Astrocyte (in vitro differentiated cells and primary cell): Measurements from ENCODE around the gene KANK2. TPM values are rescaled to one million over a fixed set of nuclear protein-coding genes. Genes with fewer than 3 reads are reported as not detected.

Experiments used
- DNase-seq: peaks from one replicate; pipeline ENCODE4 v3.0.0-alpha.2; 2010; ENCODE audit warnings: low read depth
- FAIRE-seq: peaks from 2 replicates; lab custom pipeline; 2011; peaks lifted over from hg19 to GRCh38; lab: Jason Lieb, UNC
- H2AFZ ChIP-seq: 2 replicates; pipeline ENCODE4 v1.6.0; 2012; ENCODE audit warnings: low read depth, low read length, inconsistent platforms
- H3K27ac ChIP-seq: 2 replicates; pipeline ENCODE4 v1.5.1; 2011; ENCODE audit warnings: low read depth, low read length, inconsistent platforms
- H3K27me3 ChIP-seq: 2 replicates; pipeline ENCODE4 v1.6.0; 2011; ENCODE audit warnings: low read length, inconsistent platforms; ENCODE audit not compliant: insufficient read depth
- H3K36me3 ChIP-seq: 2 replicates; pipeline ENCODE4 v1.5.1; 2011; ENCODE audit warnings: low read length, inconsistent platforms; ENCODE audit not compliant: insufficient read depth
- H3K4me1 ChIP-seq: 2 replicates; pipeline ENCODE4 v1.5.1; 2011; ENCODE audit warnings: low read length, inconsistent platforms; ENCODE audit not compliant: insufficient read depth
- H3K4me2 ChIP-seq: 2 replicates; pipeline ENCODE4 v1.6.0; 2012; ENCODE audit warnings: low read length, inconsistent platforms
- H3K4me3 ChIP-seq: 2 replicates; pipeline ENCODE4 v1.5.1; 2011; ENCODE audit warnings: low read depth, mild to moderate bottlenecking, low read length, inconsistent platforms; ENCODE audit not compliant: insufficient read depth
- H3K79me2 ChIP-seq: 2 replicates; pipeline ENCODE4 v1.6.0; 2012; ENCODE audit warnings: mild to moderate bottlenecking, low read length, inconsistent platforms; ENCODE audit not compliant: insufficient read depth
- H3K9ac ChIP-seq: 2 replicates; pipeline ENCODE4 v1.6.0; 2012; ENCODE audit warnings: mild to moderate bottlenecking, low read length, inconsistent platforms
- H3K9me3 ChIP-seq: 2 replicates; pipeline ENCODE4 v1.5.1; 2012; ENCODE audit warnings: low read depth, mild to moderate bottlenecking, low read length, inconsistent platforms; ENCODE audit not compliant: insufficient read depth
- H4K20me1 ChIP-seq: 2 replicates; pipeline ENCODE4 v1.6.0; 2012; ENCODE audit warnings: low read length, inconsistent platforms; ENCODE audit not compliant: insufficient read depth
- H3K27ac Mint-ChIP-seq: one replicate; pipeline ENCODE4 v1.8.0; 2021; ENCODE audit warnings: mild to moderate bottlenecking, mixed read lengths; ENCODE audit not compliant: unreplicated experiment
- H3K27me3 Mint-ChIP-seq: one replicate; pipeline ENCODE4 v1.8.0; 2021; ENCODE audit warnings: low read depth, mixed read lengths; ENCODE audit not compliant: unreplicated experiment
- H3K36me3 Mint-ChIP-seq: one replicate; pipeline ENCODE4 v1.8.0; 2021; ENCODE audit warnings: low read depth, mixed read lengths; ENCODE audit not compliant: unreplicated experiment
- H3K4me1 Mint-ChIP-seq: one replicate; pipeline ENCODE4 v1.8.0; 2021; ENCODE audit warnings: low read depth, mixed read lengths; ENCODE audit not compliant: unreplicated experiment
- H3K4me3 Mint-ChIP-seq: one replicate; pipeline ENCODE4 v1.8.0; 2021; ENCODE audit warnings: mild to moderate bottlenecking, moderate library complexity, mixed read lengths; ENCODE audit not compliant: unreplicated experiment
- H3K9me3 Mint-ChIP-seq: one replicate; pipeline ENCODE4 v1.8.0; 2021; ENCODE audit warnings: mild to moderate bottlenecking, mixed read lengths; ENCODE audit not compliant: unreplicated experiment
- CTCF ChIP-seq: IDR thresholded peaks from 2 replicates; pipeline ENCODE4 v1.5.1; 2011; ENCODE audit warnings: low read depth, mild to moderate bottlenecking, inconsistent platforms, low read length, moderate library complexity; ENCODE audit not compliant: insufficient read depth
- EZH2 ChIP-seq: IDR thresholded peaks from 2 replicates; pipeline ENCODE4 v1.6.1; 2012; ENCODE audit warnings: mild to moderate bottlenecking, low read length, inconsistent platforms; ENCODE audit not compliant: insufficient read depth
- total RNA-seq: library from RNA; stranded (reverse); gene quantifications from 2 replicates; pipeline ENCODE4 v1.2.1, GENCODE V29; 2021

The KANK2 gene
- total RNA-seq, 1 donor from 2014 or later = 50.3 TPM

GRCh38 chr19:11239377-11240000 lies 42.1 kb upstream of the KANK2 start, which contains the start of gene ANGPTL8:
ANGPTL8 (plus strand) TSS chr19:11239619; CDS start chr19:11239638, 19 bp downstream.
- H3K27me3 Mint-ChIP-seq = no peaks in the 10 kb centered on the region
- no peak for FAIRE-seq

GRCh38 chr19:11238781-11239376 lies 41.5 kb upstream of the KANK2 start:
- Histone ChIP-seq H3K9ac (no peak overlapping the region), H3K9me3 (no peaks in the 10 kb centered on the region), H3K4me2 (no peak overlapping the region), H3K79me2 (no peaks in the 10 kb centered on the region), H3K4me1 (peaks cover 4% of the 10 kb centered on the region), H3K27me3 (no peaks in the 10 kb centered on the region), H2AFZ (no peak overlapping the region), H3K4me3 (no peak overlapping the region), H4K20me1 (no peaks in the 10 kb centered on the region), H3K36me3 (no peaks in the 10 kb centered on the region), H3K27ac (no peak overlapping the region)
- TF ChIP-seq CTCF = no peak
- Mint-ChIP-seq H3K4me1 (no peaks in the 10 kb centered on the region), H3K27me3 (no peaks in the 10 kb centered on the region), H3K9me3 (no peaks in the 10 kb centered on the region), H3K27ac (no peak overlapping the region), H3K36me3 (peaks cover 26% of the 10 kb centered on the region), H3K4me3 (no peak overlapping the region)
- DNase-seq = no peak
- FAIRE-seq = no peak

More at GRCh38 chr19:11239377-11240000, 42.1 kb upstream of the KANK2 start, which contains the start of gene ANGPTL8:
- H3K4me1 ChIP-seq = peaks cover 4% of the 10 kb centered on the region
- Mint-ChIP-seq H3K9me3 (no peaks in the 10 kb centered on the region), H3K4me1 (no peaks in the 10 kb centered on the region), H3K4me3 (no peak within 1 kb of the TSS), H3K36me3 (peaks cover 23% of the 10 kb centered on the region), H3K27ac (no peak within 1 kb of the TSS)
- no peaks in the 10 kb centered on the region for H4K20me1 ChIP-seq
- no peak within 1 kb of the TSS for H3K27ac ChIP-seq
- no peaks in the 10 kb centered on the region for H3K9me3 ChIP-seq
- no peaks in the 10 kb centered on the region for H3K79me2 ChIP-seq
- no peak within 1 kb of the TSS for H2AFZ ChIP-seq
- no peaks in the 10 kb centered on the region for H3K36me3 ChIP-seq
- H3K27me3 ChIP-seq = no peaks in the 10 kb centered on the region
- H3K4me3 ChIP-seq = no peak within 1 kb of the TSS
- no peak within 1 kb of the TSS for H3K4me2 ChIP-seq
- TF ChIP-seq EZH2 (no peak), CTCF (no peak)
- no peak within 1 kb of the TSS for H3K9ac ChIP-seq
- DNase-seq = no peak

GRCh38 chr19:11238041-11238440 lies 40.7 kb upstream of the KANK2 start:
- no peaks in the 10 kb centered on the region for H3K79me2 ChIP-seq
- Mint-ChIP-seq H3K36me3 (peaks cover 26% of the 10 kb centered on the region), H3K4me1 (no peaks in the 10 kb centered on the region), H3K27ac (no peak overlapping the region), H3K4me3 (no peak overlapping the region), H3K9me3 (no peaks in the 10 kb centered on the region), H3K27me3 (no peaks in the 10 kb centered on the region)
- H3K27me3 ChIP-seq = no peaks in the 10 kb centered on the region
- H2AFZ ChIP-seq = no peak overlapping the region
- no peak overlapping the region for H3K27ac ChIP-seq
- DNase-seq (no peak), FAIRE-seq (no peak)
- no peak overlapping the region for H3K9ac ChIP-seq
- H3K36me3 ChIP-seq = no peaks in the 10 kb centered on the region
- no peaks in the 10 kb centered on the region for H4K20me1 ChIP-seq
- H3K4me1 ChIP-seq = no peaks in the 10 kb centered on the region
- no peak overlapping the region for H3K4me3 ChIP-seq
- no peak for TF ChIP-seq EZH2
- no peak for TF ChIP-seq CTCF
- H3K4me2 ChIP-seq = no peak overlapping the region
- H3K9me3 ChIP-seq = no peaks in the 10 kb centered on the region
